Frontal cortex (tissue), 4 donors: ENCODE measurements around the gene FAU. TPM values are rescaled to one million over a fixed set of nuclear protein-coding genes. Genes with fewer than 3 reads are reported as not detected.

Experiments used
- DNase-seq, 2 donors: peaks; one replicate each; pipeline ENCODE4 v3.0.0; 2012; ENCODE audit warnings: low spot score in 2 of 2
- FAIRE-seq: peaks from 2 replicates; lab custom pipeline; 2012; peaks lifted over from hg19 to GRCh38; lab: Jason Lieb, UNC
- total RNA-seq: library from RNA; depleted of rRNA; stranded (reverse); fragments of >200 nt; gene quantifications from one replicate; pipeline ENCODE4 v1.2.3, GENCODE V29; 2014
- donor health status: control.
- donor health status: control.
- donor health status: control.

Gene FAU
- total RNA-seq, 1 donor from 2014 or later: 251 TPM

- no peak for FAIRE-seq
- no peak for DNase-seq
Measured at GRCh38 chr11:65141896-65142494, 20.1 kb upstream of the FAU start.

- no peak for FAIRE-seq
- DNase-seq: no peak
Measured at GRCh38 chr11:65136515-65137096, 14.7 kb upstream of the FAU start.

- FAIRE-seq: no peak
- DNase-seq: no peak
Measured at GRCh38 chr11:65135633-65136145, 13.8 kb upstream of the FAU start.

GRCh38 chr11:65134952-65135632, 13.2 kb upstream of the FAU start:
- FAIRE-seq: no peak

GRCh38 chr11:65134240-65134951, 12.5 kb upstream of the FAU start, which contains the start of gene SYVN1:
Gene SYVN1 (minus strand): TSS chr11:65134519. CDS start chr11:65133601, 918 bp downstream.
- FAIRE-seq (no peak), DNase-seq (peak; percentile 92 to 96)

More at GRCh38 chr11:65134952-65135632, 13.2 kb upstream of the FAU start:
- peak; percentile 81 to 91 for DNase-seq

GRCh38 chr11:65133724-65134123, 11.8 kb upstream of the FAU start:
- DNase-seq: peak in 1 of 2 donors; percentile 21
- no peak for FAIRE-seq

GRCh38 chr11:65132988-65133700, 11.2 kb upstream of the FAU start:
- DNase-seq (peak in 1 of 2 donors; percentile 11), FAIRE-seq (no peak)

- DNase-seq (peak in 1 of 2 donors; percentile 3), FAIRE-seq (no peak)
Measured at GRCh38 chr11:65132238-65132987, 10.5 kb upstream of the FAU start.

GRCh38 chr11:65131895-65132237, 9.9 kb upstream of the FAU start:
- FAIRE-seq: no peak
- peak in 1 of 2 donors; percentile 4 for DNase-seq

- DNase-seq (no peak), FAIRE-seq (no peak)
Measured at GRCh38 chr11:65131417-65131776, 9.5 kb upstream of the FAU start.

- DNase-seq (no peak), FAIRE-seq (no peak)
Measured at GRCh38 chr11:65130631-65131416, 8.9 kb upstream of the FAU start.

GRCh38 chr11:65129649-65130441, 7.9 kb upstream of the FAU start:
- no peak for DNase-seq
- FAIRE-seq: no peak

GRCh38 chr11:65128182-65129145, 6.5 kb upstream of the FAU start:
- DNase-seq (peak in 1 of 2 donors; percentile 2), FAIRE-seq (no peak)

GRCh38 chr11:65127473-65128181, 5.7 kb upstream of the FAU start:
- FAIRE-seq: no peak
- DNase-seq: no peak

- no peak for FAIRE-seq
Measured at GRCh38 chr11:65126624-65127274, 4.8 kb upstream of the FAU start.

More at GRCh38 chr11:65126624-65127274, 4.8 kb upstream of the FAU start:
- DNase-seq: no peak
